H1 (cell line): Measurements from ENCODE around the gene NEUROD6. TPM values are rescaled to one million over a fixed set of nuclear protein-coding genes. Genes with fewer than 3 reads are reported as not detected.

Experiments
- polyA plus RNA-seq, 7 experiments: library from polyadenylated mRNA; depleted of rRNA in 3 of 7; stranded (reverse) in 5 of 7; unstranded in 2 of 7; fragments of >200 nt in 5 of 7; fragments of 200-250 nt in 2 of 7; gene quantifications; 1 replicate in 5 of 7; 2 replicates in 1 of 7; 4 replicates in 1 of 7; pipeline versions ENCODE4 v1.2.1 to v1.2.3, GENCODE V29; 2011 to 2013; ENCODE audit warnings: missing spikeins in 2 of 7, mixed read lengths in 2 of 7
- small RNA-seq: library from polyadenylated mRNA; stranded (forward); fragments of <200 nt; extraction: miRNeasy Mini kit (QIAGEN cat#:217004); gene quantifications from one replicate; pipeline ENCODE3, GENCODE V24; 2013; ENCODE audit not compliant: insufficient read depth
- total RNA-seq: library from RNA; stranded (reverse); fragmentation: NEBNext Ultra II Directional; extraction: Animal tissue kit (Norgen Biotek cat#: 25700); gene quantifications from 2 replicates; pipeline ENCODE4 v1.2.1, GENCODE V29; 2021

NEUROD6 gene
- total and polyA plus RNA-seq, 2 of the 8 experiments (the other 6 are each of a cell fraction or from before 2014, with no cell fraction given) = not detected

Small RNA genes within 50 kb of the gene (small RNA-seq; reads per million reads assigned to genes)
- not detected for gene AC006380.1

Other genes with a start within 250 kb of the NEUROD6 start
- gene ITPRID1, start 173.4 kb upstream of the NEUROD6 start, total RNA-seq = 0.13 and 0.47 TPM in 2 replicates
- gene ITPRID1, start 173.4 kb upstream of the NEUROD6 start, polyA plus RNA-seq (2011; rRNA removed) = 0.03 and 0.09 TPM in 2 replicates